Activated CD4-positive, CD25-positive, alpha-beta regulatory T cell treated with anti-CD3 and anti-CD28 coated beads, Interleukin-2, amount 50 U/mL, for 72 hours (primary cell): ENCODE data around the gene RABGGTA.
"Not testable (repeated sequence)": the region's sequence is repeated elsewhere in the genome, so short reads cannot be mapped to it uniquely, and the experiment has no call there.

Experiments
- DNase-seq: peaks from one replicate; pipeline ENCODE4 v3.0.0; 2021

RABGGTA gene

DNA sequence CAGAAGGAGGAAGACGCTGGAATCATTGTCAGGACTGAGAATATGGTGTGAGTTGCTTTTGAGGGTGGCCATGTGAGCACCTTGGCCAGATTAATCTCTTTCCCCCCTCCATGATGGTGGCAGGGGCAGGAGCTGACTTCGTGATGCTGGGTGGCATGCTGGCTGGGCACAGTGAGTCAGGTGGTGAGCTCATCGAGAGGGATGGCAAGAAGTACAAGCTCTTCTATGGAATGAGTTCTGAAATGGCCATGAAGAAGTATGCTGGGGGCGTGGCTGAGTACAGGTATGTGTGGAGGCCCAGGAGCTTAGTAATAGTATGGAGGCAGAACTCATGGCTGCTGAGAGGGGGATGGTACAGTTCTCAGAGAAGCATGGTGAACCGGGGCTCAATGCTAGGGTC, 33.3 kb downstream of the RABGGTA start:
- no peak for DNase-seq

DNA sequence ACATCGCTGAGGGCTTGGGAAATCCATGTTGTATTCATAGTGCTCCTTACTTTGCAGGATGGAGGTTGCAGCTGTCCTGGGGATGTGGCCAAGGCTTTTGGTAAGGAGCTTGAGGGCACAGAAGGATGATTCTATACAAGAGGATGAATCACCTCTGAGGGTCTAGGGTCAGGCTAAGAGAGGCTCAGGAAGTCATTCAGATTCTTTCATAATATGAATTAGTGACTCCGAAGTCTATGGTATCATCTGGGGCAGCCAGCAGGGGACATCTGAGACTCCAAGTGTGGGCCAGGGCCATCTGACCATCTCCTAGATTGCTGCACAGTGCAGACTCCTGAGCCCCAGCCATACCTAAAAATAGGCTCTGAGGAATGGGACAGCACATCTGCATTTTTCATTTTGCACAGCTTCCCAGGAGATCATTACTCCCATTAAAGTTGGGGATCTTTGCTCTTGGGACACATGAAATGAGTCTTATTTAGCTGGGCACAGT, 33.9 kb downstream of the RABGGTA start:
- no peak for DNase-seq

DNA sequence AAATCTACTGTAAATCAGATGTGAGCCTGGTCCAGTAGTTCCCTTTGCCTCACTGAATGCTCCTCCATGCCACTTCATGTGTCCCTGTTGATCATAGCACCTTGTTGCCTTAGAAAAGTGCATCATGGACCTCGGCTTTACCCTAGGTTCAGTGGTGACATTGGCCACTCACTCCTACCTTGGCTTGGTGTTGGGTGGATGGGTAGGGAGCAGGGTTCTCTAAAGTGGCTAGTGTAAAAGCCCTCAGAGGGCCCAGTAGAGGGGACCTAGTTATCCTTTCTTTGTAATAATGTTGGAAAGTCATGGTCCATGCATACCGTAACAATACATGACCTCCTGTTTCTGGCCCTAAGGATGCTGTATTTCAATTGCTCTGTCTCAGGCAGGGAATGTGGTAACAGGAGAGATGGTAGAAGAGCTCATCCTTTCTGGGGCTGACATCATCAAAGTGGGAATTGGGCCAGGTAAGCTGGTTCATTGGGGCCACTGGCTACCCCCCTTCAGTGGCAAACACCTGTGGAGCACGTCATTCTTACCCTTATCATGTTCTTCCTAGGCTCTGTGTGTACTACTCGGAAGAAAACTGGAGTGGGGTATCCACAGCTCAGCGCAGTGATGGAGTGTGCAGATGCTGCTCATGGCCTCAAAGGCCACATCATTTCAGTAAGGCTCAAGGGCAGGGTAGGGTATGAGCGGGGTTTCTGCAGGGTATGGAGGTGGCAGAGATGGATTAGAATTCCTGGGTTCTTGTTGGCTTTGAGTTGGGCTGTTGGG, 34.5 kb downstream of the RABGGTA start:
- no peak for DNase-seq

DNA sequence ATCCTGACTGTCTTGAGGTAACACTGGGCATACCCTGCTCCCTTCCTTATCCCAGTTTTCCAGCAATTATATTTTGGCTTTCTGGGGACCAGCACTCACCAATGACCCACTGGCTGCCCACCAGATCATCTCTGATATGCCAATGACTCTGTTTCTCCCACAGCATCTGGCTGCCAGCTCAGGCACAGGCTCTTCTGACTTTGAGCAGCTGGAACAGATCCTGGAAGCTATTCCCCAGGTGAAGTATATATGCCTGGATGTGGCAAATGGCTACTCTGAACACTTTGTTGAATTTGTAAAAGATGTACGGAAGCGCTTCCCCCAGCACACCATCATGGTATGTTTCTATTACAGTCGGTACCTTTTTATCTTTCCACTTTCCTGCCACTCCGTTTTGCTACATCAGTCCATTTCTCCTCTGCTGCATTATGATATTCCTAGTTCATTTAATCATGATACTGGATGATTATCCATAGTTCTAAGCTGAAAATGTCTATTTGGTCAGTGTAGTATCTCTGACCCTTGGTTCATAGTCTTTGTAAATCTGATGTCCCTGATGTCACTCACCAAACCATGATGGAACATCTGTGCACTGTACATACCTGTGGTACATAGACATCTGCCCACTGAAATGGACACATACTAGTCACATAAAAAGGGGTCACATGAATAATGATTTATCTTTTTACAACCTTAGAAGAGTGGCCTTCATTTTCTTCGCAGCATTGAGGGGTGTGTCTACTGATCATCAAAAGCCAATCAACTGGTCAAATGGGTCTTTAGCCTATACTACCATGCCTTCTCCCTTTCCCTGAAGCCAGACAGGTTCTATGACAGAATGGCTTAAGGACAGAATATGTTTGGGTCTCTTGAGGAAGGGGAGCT, 35.4 kb downstream of the RABGGTA start:
- DNase-seq = no peak

DNA sequence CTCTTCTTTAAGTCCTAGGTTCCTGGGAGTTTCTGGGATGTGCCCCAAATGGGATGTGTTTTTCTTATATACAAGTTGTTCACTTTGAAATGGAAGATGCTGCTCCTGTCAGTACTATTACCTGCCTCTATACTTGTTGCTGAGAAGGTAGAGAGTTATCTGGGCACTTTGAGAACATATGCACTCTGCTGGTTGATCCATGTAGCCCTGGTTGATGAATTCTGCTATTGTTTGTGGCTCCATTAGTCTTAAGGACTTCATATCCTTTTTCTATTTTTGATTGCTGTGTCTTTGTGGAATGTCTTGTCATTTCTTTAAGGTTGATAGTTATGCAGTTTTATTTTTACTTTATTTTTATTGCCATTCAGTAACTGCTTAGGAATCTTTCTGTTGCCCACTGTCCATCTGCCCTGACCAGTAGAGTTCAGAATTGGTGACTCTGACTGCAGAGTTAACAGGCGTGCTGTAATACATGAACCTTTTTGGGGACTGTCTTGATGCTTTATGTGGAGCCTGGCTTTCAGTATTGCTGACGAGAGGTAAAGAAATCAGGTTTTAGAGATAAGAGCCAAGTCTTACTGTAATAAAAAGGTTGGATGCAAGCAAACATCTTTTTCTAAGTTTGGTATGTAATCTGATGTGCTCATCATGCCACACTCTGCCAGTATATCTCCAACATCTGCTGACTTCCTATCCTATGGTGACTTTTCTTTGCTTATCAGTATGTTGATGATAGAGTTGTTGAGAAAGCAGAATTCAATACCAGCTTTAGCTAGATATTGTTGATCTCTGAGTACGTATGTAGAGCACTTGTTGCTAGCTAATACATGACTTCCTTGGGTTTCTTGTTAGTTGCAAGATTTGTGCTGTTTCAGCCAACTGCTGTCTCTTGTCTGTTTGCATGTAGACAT, 37.0 kb downstream of the RABGGTA start:
- no peak for DNase-seq

DNA sequence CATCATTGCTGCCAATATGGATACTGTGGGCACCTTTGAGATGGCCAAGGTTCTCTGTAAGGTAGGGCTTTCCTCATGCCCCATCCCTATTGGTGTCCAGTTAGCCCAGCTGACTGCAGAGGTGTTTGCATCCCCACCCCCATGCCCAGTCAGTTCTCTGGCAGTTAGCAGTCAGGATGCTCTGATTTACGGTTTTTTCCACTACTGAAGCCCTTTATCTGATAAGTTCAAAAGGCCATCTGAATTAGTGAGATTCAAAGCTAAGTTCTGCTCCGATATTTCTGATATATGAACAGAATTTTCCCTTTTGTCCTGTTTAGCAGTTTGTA, 37.9 kb downstream of the RABGGTA start:
- no peak for DNase-seq

DNA sequence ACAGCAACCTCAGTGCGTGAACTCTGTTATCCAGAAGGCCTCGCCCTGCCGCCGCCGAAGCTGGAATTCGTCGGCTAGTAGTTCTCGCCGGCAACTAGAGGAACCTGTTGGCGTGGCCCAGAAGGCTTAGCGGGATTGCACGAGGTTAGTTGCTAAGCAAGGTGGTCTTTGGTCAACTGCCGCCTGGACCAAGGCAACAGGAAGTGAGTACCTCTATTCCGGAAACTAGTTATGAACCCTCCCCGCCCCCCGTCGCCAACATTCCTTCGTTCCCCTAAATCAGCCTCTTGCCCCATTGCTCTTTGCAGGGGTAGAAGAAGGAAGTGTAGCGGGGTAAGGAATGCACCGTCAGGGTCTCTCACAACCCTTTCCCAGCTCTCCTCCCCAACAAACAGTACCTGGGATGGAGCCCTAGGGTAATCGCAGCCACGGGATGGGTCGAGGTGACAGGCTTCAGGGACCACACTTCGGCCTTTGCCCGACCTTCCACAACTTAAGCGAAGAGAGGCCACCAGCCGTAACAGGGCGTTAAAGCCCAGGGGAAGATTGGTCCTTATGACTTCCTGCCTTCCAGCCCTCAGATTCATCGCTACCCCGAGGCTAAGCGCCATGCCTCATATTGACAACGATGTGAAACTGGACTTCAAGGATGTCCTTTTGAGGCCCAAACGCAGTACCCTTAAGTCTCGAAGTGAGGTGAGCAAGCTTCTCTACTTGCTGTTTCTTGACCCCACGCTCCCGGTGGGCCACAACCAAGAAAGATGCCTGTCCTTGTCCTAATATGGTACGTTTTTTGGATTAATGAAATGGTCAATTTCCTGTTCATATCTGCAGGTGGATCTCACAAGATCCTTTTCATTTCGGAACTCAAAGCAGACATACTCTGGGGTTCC, 38.5 kb downstream of the RABGGTA start, which contains the start of gene GMPR2:
TSS of gene GMPR2 (plus strand) at position 285 of the 893 bp plus-strand sequence. CDS start at position 610, 325 bp downstream.
- no peak for DNase-seq

DNA sequence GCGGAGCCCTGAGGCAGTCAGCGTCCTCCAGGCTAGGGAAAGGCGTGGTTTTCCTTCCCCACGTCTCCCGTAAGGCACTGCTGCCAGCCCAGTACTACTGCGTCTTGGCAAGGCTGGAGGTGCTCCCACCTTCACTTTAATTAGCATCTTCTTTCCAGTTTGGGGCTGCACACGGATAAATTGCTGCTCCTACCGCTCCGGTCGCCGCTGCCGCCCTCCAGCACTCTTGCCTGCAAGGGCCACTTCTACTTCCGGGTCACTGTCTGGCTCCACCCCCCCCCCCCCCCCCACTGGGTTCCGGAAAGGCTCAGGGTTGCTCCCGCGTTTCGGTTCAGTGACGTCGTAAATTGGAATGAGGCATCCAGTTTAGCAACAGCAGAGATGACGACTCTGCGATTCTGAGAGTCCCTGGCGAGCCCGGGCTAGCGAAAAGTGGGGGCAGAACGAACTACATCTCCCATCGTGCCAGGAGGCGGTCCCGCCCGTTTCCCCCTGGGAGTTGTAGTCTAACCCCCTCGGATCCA, 39.2 kb downstream of the RABGGTA start, which contains the start of gene NEDD8:
TSS of gene NEDD8 (minus strand) at position 247 of the 524 bp plus-strand sequence. CDS start at position 147, 100 bp downstream.
- peak; percentile 78 for DNase-seq

DNA sequence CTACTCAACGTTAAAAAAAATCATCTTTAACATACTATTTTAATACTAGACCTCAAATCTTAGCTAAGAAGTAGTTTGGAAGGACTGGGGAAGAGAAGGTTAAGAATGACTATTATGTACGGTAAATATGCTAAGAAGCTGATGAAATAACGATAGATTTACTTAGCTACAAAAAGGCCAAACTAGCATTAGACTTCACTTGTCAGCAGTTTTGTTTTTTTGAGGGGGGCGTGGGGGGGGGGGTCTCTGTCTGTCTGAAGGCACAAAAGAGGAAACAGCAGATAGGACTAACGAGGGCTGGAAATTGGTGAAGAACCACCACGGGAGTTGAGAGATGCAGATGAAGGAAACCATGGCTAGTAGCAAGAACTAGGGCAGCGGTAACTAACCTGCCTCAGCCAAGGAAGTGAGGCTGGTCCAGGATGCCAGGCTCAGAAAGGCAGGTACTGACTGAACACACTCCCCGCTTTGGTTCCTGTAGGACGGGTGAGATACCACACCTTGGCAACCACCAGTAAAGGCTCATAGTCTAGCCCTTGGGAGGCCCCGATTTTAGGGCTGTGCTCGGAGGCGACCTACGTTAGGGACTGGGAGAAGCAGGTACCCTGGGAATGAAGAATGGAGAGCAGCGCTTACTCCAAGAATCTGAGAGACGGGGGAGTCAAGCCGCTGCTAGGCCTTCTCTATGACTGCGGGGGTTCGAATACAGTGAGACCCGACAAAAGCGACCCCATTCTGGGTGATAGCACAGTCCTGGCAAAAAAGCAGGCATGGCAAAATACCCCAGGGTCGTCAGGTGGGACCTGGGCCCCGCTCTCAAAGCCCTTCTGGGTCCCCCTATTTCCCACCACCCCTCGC, 39.9 kb downstream of the RABGGTA start:
- DNase-seq = no peak

DNA sequence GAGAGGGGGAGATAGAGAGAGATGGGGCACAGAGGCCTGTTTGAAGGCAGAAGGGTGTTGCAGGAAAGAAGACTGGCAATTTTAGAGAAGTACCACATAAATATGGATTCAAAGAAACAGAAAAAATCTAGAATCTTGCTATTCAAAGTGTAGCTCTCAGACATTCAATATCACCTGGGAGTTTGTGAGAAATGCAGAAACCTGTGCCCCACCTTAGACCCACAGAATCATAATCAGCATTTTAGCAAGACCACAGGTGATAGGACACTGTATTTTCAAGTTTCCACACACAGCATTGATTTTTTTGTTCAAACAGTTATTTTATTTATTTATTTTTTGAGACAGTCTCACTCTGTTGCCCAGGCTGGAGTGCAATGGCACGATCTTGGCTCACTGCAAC, 42.5 kb downstream of the RABGGTA start:
- DNase-seq = no peak

DNA sequence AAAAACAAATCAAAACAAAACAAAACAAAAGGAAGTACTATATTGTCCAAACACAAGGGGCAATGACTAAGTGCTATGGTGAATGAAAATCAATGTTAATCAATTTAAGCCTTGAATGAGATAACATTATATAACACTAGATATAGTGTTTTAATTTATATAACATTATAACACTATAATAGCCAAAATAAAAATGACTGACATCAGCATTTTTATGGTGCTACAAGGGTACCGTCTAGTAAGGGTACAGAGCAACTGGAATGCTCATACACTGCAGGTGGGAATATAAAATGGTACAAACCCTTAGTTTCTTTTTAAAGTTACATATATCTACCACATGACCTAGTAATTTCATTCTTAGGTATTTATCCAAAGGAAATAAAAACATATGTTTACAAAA, 44.9 kb downstream of the RABGGTA start:
- no peak for DNase-seq

DNA sequence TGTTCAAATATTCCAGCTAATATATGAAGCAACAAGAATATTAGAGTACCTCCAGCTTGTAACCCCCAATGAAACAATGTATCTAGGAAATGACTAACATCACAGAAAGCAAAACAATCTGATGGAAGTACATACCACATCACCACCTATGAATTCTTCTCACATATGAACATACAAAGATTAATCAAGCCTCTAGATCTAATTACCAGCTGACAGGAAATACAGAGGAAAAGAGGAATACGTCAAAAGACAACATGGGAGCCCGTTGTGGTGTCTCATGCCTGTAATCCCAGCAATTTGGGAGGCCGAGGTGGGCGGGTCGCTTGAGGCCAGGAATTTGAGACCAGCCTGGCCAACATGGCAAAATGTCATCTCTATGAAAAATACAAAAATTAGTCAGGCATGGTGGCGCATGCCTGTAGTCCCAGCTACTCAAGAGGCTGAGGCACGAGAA, 46.8 kb downstream of the RABGGTA start:
- no peak for DNase-seq

DNA sequence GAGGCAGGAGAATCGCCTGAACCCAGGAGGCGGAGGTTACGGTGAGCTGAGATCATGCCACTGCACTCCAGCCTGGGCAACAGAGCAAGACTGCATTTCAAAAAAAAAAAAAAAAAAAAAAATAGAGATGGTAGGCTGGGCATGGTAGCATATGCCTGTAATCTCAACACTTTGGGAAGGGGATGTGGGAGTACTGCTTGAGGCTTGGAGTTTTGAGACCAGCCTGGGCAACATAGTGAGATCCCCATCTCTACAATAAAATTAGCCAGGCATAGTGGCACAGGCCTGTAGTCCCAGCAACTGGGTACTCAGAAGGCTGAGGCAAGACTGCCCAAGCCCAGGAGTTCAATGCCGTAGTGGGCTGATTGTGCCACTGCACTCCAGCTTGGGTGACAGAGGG, 48.4 kb downstream of the RABGGTA start:
- not testable (repeated sequence) for DNase-seq

DNA sequence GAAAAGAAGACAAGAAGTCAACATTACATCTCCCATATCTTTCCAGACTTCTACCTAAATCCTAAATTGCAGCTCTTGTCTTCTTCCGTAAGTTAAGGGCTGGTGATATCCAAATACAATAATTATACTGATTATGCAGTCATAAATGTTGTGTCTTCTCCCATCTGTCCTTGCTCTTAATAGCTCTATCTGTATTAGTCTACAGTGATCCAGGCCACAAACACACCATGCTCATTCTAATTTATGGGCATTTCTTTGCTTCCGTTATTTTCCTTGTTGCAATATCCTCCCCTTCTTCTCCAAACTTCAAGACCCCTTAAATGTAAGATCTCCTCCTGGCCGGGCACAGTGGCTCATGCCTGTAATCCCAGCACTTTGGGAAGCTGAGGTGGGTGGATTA, 51.9 kb downstream of the RABGGTA start:
- DNase-seq = no peak

DNA sequence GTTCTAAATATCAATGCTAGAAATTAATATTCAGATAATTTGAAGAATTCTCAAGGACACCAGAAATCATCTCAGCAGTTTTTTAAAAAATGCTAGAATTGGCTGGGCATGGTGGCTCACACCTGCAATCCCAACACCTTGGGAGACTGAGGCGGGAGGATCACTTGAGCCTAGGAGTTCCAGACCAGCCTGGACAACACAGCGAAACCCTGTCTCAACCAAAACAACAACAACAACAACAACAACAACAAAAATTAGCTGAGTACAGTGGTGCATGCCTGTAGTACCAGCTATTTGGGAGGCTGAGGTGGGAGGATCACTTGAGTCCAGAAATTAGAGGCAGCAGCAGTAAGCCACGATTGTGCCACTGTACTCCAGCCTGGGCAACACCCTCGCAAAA, 52.3 kb downstream of the RABGGTA start:
- no peak for DNase-seq

DNA sequence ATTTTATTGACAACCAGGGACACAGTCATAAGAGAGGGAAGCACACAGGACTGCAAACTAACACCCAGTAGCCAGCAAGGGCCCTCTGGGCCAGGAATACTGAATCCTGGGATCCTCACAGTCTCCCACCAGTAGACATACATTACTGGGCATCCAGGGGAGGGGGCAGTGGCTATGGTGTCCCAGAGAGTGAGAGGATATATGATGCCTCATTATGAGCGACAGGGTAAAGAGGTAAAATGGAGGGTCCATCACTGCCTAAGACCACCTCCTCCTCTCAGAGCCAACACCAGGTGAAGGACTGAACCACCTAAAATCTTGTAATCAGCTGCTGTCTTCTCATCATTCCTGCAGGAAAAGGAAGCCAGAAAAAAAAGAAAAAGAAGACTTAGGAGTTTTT, 54.5 kb downstream of the RABGGTA start:
- DNase-seq = not testable (repeated sequence)

DNA sequence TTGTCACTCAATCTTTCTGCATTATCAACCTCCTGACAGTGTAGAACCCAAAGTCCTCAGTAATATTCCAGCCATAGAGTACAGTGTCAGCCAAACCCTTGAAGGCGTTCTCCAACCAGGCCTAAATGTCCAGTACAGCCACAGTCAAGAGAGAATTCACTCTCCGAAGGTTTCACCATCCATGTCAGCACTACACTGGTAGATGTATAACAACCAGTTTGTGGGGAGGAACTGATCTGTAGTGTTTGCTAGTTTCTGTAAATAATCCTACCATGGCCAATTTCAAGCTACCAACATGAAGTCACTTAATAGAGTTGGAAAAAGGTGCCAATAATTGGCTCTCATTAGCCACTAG, 55.1 kb downstream of the RABGGTA start:
- DNase-seq = no peak
